GM19035 (cell line): ENCODE data around the gene CTPS1.

ENCODE experiments used
- ATAC-seq: cut with Tn5 transposase; IDR thresholded peaks from one replicate; pipeline ENCODE4 v1.9.1; 2021; ENCODE audit not compliant: unreplicated experiment

CTPS1 gene

GRCh38 chr1:40989066-40989465 is 9.6 kb downstream of the CTPS1 start:
- ATAC-seq, result no peak

GRCh38 chr1:40997096-40997495 is 17.6 kb downstream of the CTPS1 start:
- no peak for ATAC-seq

GRCh38 chr1:40998668-40999067 is 19.2 kb downstream of the CTPS1 start:
- ATAC-seq, result no peak

DNA sequence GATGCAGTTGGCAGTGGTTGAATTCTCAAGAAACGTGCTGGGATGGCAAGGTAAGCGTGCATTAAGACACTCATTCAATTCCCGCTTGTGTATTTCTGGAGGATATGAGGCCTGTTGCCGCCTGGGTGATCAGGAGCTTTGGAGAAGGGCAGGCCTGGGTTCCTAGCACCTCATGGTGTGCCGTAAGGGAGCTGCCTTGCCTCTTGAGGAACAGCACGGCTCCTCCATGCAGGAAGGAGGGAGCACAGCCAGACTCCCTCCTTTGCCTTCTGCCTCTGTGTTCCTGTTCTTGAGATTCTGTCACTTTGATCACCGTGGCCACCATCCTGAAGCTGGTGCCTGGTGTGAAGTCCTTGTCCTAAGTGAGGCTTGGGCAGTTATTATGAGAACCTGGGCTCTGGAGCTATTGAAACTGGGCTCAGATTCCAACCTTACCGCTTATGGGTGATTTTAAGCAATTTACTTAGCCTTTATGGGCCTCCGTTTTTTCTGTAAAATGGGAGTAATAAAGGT is 23.7 kb downstream of the CTPS1 start:
- no peak for ATAC-seq

DNA sequence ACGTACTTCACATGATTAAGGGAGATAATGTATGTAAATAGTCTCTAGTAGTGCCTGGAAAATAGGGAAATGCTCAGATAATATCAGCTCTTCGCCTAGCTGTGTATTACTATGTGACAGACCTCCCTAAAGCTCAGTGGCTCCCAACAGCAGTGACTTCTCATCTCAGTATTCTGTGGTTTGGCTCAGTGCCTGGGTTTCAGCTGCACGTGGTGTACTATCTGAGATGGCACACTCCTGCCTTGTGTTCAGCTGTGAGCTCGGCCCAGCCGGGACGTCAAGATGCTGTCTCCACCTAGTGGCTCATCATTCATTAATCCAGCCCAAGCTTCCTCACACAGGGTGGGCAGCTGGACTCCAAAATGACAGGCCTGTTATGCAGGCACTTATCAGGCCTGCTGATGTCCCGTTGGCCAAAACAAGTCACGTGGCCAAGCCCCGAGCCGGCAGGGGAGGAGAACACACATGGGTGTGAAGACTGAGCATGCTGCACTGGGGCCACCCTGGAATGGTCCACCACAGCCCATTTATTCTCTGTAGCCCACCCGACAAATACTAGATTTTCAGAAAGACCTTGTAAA is 24.2 kb downstream of the CTPS1 start:
- ATAC-seq, result peak; percentile 95

- ATAC-seq, result no peak
Observed at GRCh38 chr1:41005876-41006275, 26.4 kb downstream of the CTPS1 start.

GRCh38 chr1:41006942-41007865 is 27.7 kb downstream of the CTPS1 start:
- no peak for ATAC-seq

- no peak for ATAC-seq
Observed at GRCh38 chr1:41009466-41009865, 30.0 kb downstream of the CTPS1 start.

- ATAC-seq, result no peak
Observed at GRCh38 chr1:41010345-41010744, 30.8 kb downstream of the CTPS1 start.

GRCh38 chr1:41013024-41013423 is 33.5 kb downstream of the CTPS1 start:
- no peak for ATAC-seq

- no peak for ATAC-seq
Observed at GRCh38 chr1:41013796-41014195, 34.3 kb downstream of the CTPS1 start.

GRCh38 chr1:41014871-41015270 is 35.4 kb downstream of the CTPS1 start:
- no peak for ATAC-seq

GRCh38 chr1:41015281-41015896 is 35.9 kb downstream of the CTPS1 start:
- ATAC-seq, result no peak

DNA sequence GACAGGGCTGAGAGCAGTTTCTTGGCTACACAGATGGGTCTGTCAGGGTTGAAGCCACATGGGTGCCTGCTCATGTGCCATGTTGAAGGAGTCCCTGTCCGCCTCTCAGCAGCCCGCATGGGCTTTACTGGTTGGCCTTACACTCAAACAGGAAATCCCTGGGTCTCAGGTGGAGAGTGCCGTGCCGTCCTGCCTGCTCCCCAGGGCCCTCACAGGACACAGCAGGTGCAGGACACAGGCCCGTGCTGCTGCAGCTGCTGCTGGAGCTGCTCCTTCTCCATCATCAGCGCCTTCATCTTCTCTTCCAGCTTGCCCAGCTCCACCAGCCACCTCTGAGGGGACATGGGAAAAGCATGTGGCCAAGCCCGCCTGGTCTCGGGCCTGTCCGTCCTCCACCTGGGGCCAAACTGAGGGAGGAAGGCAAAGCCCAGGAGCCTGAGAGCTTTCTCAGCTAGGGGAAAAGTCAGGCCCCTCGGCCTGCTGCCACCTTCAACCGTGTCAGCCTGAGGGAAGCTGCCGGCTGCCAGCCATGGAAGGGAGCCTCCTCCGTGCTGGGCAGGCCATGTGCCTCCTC is 36.5 kb downstream of the CTPS1 start:
- ATAC-seq, result no peak

GRCh38 chr1:41017141-41018017 is 37.9 kb downstream of the CTPS1 start:
- ATAC-seq, result no peak

DNA sequence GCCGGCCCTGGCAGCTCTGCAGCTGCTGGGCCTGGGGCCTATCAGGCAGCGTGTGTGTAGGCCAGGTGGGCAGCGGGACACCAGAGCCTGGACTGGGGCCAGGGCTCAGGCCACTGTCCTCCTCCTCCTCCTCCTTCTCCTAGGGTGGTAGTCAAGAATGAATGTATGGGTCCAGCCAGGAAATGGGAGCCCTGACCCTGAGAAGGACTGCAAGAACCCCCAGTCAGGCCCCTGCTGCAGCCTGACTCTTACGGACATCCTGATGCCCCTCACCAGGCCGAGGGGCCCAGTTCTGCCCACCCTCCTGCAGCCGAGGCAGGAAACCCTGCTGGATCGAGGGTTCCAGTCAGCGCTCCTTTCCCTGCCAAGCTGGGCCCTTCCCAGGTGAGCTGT is 38.5 kb downstream of the CTPS1 start:
- ATAC-seq, result no peak

DNA sequence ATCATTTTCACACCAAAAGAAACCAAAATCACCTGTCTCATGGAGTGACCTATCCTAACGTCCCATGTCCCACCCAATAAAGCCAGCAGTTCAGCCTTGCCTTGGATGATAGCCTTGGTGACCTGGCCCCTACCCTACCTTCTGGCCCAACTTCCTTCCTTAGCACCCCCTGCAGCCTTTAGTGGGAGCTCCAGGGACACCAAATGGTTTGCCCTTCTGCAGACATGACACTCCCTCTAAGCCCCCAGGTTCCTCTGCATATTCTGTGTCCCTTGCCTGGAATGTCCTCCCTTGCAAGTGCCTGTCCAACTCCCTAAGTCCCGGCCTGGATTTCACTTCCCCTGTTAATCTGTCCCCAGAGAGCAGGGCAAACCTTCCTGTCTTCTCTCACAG is 39.9 kb downstream of the CTPS1 start:
- no peak for ATAC-seq

DNA sequence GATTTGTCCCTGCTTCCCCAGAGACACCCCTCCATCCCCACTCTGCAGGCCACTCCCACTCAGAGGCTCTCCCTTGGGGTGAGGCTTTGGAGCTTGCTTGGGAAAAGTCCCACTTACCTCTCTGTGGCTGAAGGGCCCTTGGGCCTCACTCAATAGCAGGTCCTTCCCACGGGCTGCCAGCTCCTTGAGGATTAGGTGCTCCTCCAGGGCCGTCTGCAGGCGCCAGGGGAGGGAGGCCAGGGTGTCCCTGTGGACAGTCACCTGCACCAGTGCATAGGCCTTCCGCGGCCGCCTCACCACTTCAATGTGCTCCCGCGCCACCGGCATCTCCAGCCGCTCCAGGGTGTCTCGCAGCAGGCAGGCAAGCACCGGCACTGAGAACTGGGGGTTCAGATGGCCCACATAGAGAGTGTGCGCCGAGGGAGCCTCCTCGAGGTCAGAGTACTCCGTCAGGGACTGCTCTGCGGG is 40.6 kb downstream of the CTPS1 start:
- no peak for ATAC-seq

DNA sequence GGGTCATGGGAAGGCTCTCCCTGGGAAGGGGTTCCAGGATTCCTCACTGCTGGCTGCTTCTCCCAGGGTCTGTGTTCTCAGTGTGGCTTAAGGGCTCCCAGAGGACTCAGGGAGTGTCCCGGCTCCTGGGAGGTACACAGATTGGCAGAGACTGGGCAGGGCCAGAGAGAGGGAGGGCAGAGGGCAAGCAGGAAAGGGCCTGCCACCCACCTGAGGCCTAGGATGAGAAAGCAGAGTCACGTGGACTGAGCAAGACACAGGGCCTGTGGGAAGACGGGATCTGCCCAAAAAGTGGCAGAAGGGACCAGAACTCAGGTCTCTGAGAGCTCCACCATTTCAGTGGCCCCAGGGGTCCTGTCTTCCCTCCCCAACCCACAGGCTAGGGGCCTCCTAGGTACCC is 41.2 kb downstream of the CTPS1 start:
- no peak for ATAC-seq

DNA sequence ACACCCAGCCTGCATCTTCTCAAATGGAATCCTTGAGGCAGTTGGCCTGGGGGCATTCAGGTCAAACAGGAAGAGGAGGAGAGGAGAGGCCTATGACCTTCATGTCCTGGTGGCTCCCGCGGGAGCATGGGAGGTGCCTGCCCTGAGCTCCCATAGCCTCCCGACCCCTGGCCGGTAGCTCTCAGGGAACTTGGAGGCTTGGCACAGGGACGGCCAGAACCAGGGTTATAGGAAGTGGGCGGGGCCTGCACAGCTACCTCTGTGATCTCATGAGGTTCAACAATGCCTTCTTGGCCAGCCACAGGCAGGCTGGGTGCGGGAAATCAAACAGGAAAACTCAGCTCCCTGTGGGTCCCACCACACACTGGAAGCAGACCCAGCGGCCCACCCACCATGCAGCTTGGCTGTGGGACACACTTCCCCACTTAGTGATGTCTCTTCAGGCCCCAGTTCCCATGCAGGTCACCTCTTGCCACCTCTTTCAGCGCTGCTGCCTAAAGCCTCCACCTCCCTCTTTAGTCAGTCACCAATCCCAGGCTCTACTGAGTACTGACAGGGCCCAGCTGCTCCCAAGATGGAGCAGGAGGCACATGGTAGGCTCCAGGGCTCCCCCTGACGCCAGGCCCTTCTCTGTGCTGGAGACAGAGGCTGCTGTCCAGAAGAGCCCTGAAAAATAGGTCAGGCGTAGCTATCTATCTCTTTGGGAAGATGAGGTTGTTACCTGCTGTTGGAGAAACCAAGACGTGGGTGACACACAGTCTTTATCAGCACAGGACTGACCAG is 42.2 kb downstream of the CTPS1 start, which contains the start of gene SLFNL1:
Gene SLFNL1 (minus strand): TSS at position 200 of the 783 bp plus-strand sequence. CDS start 1,065 bp downstream, outside the sequence.
- ATAC-seq, result no peak
